GM12875 (cell line): ENCODE measurements around the gene HPX.

ENCODE experiments used
- H3K4me3 ChIP-seq: one replicate; pipeline ENCODE4 v1.5.1; 2011; ENCODE audit warnings: low read depth, low read length, control low read depth
- TF ChIP-seq, protein P1 (sequence below): IDR thresholded peaks from 2 replicates; pipeline ENCODE4 v1.5.1; 2011; ENCODE audit warnings: low read depth, mild to moderate bottlenecking, control low read depth, inconsistent platforms, low read length, moderate library complexity, borderline replicate concordance; ENCODE audit not compliant: insufficient read depth

The HPX gene

DNA sequence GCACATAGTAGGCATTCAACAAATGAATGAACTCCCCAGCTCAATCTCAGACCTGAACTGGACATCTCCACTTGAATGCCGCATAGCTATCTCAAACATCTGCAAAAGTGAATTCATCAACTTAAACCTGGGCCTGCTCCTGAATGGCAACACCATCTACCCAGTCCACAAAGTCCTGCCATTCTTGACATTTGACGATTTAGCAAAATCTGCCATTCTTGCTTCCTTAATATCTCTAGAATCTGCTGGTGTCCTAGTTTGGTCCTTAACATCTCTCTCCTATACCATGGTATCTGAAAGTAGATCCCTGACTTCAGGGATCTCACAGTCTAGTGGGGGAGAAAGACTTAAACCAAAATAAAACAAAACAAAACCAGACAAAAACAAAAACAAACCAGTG, 12.4 kb upstream of the HPX start:
- no peak overlapping the region for H3K4me3 ChIP-seq
- TF ChIP-seq, protein P1, sequence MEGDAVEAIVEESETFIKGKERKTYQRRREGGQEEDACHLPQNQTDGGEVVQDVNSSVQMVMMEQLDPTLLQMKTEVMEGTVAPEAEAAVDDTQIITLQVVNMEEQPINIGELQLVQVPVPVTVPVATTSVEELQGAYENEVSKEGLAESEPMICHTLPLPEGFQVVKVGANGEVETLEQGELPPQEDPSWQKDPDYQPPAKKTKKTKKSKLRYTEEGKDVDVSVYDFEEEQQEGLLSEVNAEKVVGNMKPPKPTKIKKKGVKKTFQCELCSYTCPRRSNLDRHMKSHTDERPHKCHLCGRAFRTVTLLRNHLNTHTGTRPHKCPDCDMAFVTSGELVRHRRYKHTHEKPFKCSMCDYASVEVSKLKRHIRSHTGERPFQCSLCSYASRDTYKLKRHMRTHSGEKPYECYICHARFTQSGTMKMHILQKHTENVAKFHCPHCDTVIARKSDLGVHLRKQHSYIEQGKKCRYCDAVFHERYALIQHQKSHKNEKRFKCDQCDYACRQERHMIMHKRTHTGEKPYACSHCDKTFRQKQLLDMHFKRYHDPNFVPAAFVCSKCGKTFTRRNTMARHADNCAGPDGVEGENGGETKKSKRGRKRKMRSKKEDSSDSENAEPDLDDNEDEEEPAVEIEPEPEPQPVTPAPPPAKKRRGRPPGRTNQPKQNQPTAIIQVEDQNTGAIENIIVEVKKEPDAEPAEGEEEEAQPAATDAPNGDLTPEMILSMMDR: no peak

DNA sequence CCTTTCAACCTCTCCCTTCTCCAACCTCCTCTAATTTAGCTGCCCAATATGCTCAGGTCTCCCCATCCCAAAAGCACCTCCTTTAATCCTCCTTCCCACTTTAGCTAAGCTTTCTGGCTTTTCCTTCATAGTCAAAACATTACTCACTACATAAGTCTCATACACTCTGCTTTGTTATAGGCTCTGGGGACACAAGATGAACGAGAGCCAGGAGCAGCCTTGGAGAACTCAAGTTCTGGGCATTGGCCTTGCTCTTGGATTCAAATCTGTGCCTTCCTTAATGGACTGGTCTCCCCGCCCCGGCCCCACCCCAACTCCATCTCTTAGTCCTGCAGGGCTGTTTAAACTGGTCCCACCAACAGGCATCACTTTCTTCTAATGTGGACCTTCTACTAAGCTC, 11.4 kb upstream of the HPX start:
- no peak overlapping the region for H3K4me3 ChIP-seq
- TF ChIP-seq, protein P1: no peak

DNA sequence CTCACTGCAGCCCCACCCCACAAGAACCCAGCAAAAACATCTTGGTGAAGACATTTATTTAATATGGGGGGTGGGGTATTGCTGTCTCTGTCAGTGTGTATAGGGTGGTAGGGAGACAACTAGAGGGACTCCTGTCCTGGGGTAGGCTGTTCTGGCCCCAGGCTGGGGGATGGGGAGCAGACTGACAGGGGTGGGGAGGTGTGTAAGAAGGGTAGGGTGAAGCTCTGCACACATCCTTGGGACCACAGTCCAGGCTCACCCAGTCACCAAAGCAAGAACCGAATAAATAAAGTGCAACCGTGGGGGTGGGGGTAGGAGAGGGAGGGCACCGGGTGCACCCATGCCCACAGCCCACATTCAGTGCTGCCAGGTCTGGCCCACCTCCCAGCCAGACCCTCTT, 7.8 kb upstream of the HPX start:
- no peak overlapping the region for H3K4me3 ChIP-seq
- TF ChIP-seq, protein P1: no peak

GRCh38 chr11:6443269-6444003, 2.6 kb upstream of the HPX start:
- TF ChIP-seq, protein P1: peak; percentile 91
- no peak overlapping the region for H3K4me3 ChIP-seq

- no peak overlapping the region for H3K4me3 ChIP-seq
- TF ChIP-seq, protein P1: no peak
These were observed 1.7 kb upstream of the HPX start for GRCh38 chr11:6442441-6442840.

DNA sequence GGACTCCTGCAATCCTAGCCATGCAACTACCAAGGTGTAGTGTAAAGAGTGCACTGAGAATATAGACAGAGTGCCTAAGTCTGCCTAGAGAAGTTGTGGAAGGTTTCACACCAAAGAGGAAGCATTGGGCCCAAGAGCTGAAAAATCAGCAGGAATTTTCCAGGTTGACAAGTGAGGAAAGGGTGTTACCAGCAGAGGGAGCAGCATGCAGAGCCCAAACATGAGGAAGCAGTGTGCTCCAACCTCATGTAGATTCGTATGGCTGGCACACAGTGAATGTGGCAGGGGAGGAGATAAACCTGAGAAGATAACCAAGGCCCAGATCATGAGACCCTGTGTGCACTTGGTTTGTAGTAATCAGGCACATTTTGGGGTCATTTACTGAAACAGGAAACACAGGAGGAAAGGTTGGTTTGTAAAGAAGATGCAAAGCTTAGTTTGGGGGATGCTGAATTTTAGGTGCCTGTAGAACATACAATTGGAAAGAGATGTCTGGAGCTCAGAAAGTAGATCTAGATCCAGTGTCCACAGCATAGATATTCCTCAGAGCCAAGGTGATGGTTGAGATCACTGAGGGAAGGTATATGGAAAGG, 1.7 kb downstream of the HPX start:
- TF ChIP-seq, protein P1: peak; percentile 59; the same call in 1 of the 2 replicates
- H3K4me3 ChIP-seq: no peak overlapping the region

GRCh38 chr11:6437993-6438392, 2.8 kb downstream of the HPX start:
- TF ChIP-seq, protein P1: no peak
- H3K4me3 ChIP-seq: no peak overlapping the region
